Measurements from ENCODE around the gene NQO2. TPM values are rescaled to one million over a fixed set of nuclear protein-coding genes. Genes with fewer than 3 reads are reported as not detected.
"Not testable (repeated sequence)": the region's sequence is repeated elsewhere in the genome, so short reads cannot be mapped to it uniquely, and the experiment has no call there.

The NQO2 gene
- total RNA-seq, 2 donors from 2014 or later: 27.9 to 34.3 TPM

DNA sequence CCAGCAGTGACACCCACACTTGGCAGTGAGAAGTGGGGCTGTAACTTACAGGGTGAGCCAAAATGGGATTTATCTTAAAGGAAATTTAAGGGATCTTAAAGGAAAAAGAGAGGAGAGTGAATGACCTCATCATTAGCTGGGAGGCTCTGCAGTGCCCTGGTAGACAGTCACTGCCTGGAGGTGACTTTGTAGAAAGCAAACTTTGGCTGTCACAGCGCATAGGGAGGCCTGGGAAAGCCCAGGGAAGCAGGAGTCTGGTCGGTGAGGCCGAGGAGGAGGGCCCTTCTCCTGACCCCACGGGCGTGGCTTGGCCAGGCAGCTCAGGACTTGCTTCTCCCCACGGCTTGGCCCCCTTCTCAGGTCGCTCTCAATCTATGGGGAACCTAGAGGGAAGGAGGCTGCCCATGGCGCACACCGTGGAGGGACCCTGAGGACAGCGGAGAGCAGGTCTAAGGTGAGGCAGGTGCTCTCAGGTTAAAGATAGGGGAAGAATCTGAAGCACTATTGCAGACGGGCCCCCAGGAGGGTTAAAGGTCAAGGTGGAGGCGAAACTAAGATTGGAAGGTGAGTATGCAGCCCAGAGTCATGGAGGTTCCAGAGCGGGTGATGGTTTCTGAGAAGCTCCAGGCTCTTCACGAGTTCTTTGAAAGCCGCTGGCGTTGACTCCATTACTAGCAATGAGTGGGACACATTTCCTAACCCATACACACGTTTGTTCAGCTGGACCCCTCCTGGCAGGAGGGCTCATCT, 53.0 kb downstream of the NQO2 start:
- H3K27ac ChIP-seq: no peak overlapping the region
- H3K27me3 ChIP-seq (replicated peaks; ENCODE audit: insufficient read depth): no peaks in the 10 kb centered on the region
- DNase-seq (ENCODE audit: low spot score): no peak
- no peaks in the 10 kb centered on the region for H3K9me3 ChIP-seq
- H3K4me1 ChIP-seq (replicated peaks): no peaks in the 10 kb centered on the region
- no peak overlapping the region for H3K4me3 ChIP-seq
- 80% methylated on average over 17 of the region's 17 CpGs for WGBS
- intact Hi-C loops (cut with DNase I): loop anchor here (10.0 kb wide), 1 partner anchor 208 kb away; the partner anchor contains the start of gene SERPINB1
- TF ChIP-seq POLR2AphosphoS5 (IDR thresholded peaks at IDR 0.05) (no peak), POLR2A (IDR thresholded peaks at IDR 0.05) (no peak)
- TF ChIP-seq, protein P1, sequence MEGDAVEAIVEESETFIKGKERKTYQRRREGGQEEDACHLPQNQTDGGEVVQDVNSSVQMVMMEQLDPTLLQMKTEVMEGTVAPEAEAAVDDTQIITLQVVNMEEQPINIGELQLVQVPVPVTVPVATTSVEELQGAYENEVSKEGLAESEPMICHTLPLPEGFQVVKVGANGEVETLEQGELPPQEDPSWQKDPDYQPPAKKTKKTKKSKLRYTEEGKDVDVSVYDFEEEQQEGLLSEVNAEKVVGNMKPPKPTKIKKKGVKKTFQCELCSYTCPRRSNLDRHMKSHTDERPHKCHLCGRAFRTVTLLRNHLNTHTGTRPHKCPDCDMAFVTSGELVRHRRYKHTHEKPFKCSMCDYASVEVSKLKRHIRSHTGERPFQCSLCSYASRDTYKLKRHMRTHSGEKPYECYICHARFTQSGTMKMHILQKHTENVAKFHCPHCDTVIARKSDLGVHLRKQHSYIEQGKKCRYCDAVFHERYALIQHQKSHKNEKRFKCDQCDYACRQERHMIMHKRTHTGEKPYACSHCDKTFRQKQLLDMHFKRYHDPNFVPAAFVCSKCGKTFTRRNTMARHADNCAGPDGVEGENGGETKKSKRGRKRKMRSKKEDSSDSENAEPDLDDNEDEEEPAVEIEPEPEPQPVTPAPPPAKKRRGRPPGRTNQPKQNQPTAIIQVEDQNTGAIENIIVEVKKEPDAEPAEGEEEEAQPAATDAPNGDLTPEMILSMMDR (IDR thresholded peaks at IDR 0.05): no peak
- no peaks in the 10 kb centered on the region for H3K36me3 ChIP-seq

DNA sequence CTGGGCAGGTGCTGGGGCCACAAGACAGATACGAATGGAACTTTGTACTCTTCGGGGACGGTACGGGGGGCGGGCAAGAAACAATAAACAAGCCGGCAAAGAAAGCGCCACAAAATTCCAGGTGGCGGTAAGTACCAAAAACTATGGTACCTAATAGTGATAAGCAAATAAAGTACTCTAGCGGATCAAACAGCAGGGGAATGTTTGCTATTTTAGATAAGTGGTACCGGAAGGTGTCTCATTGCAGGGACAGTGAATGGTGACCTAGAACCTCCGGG, 53.5 kb downstream of the NQO2 start:
- H3K36me3 ChIP-seq: no peaks in the 10 kb centered on the region
- peak overlapping the region; percentile 19 to 42 for H3K4me3 ChIP-seq
- no peaks in the 10 kb centered on the region for H3K4me1 ChIP-seq (replicated peaks)
- no peaks in the 10 kb centered on the region for H3K9me3 ChIP-seq
- H3K27me3 ChIP-seq (replicated peaks; ENCODE audit: insufficient read depth): no peaks in the 10 kb centered on the region
- peak overlapping the region; percentile 33 to 53 for H3K27ac ChIP-seq
- 57% methylated on average over 11 of the region's 11 CpGs for WGBS
- DNase-seq (ENCODE audit: low spot score): no peak
- intact Hi-C loops (cut with DNase I): loop anchor here (10.0 kb wide), 1 partner anchor 208 kb away; the partner anchor contains the start of gene SERPINB1
- TF ChIP-seq POLR2A (IDR thresholded peaks at IDR 0.05) (no peak), POLR2AphosphoS5 (IDR thresholded peaks at IDR 0.05) (no peak)
- TF ChIP-seq, protein P1 (IDR thresholded peaks at IDR 0.05): no peak

DNA sequence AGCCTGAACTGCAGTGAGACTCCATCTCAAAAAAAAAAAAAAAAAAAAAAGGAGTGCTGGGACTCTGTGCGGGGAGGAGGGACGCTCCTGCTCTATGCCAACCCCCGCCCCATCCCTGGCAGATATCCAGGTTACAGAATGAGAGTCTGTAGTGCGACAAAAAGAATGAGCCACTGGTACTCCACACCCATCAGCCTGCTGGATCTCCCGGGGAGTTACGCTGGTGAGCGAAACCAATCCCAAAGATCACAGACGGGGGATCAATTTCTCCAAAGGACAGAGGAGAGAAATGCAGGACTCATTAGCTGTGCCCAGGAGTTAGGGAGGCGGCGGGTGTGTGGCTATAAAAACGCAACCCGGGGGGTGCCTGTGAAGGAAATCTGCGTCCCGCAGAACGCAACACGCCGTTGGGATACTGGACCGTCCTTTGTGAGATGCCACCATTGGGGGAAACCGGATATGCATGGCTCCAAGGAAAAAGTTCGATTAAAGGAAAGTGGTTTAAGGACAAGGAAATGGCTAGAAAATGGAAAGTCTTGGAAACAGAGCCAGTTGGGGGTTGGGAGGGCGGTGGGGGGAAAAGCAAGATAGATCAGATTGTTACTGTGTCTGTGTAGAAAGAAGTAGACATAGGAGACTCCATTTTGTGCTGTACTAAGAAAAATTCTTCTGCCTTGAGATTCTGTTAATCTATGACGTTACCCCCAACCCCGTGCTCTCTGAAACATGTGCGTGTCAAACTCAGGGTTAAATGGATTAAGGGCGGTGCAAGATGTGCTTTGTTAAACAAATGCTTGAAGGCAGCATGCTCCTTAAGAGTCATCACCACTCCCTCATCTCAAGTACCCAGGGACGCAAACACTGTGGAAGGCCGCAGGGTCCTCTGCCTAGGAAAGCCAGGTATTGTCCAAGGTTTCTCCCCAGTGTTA, 54.8 kb downstream of the NQO2 start:
- intact Hi-C loops (cut with DNase I): loop anchor here (2.0 to 10.0 kb wide), 2 partner anchors 56 to 210 kb away; partner anchors contain the start of genes NQO2 and SERPINB1
- not testable (repeated sequence) for H3K4me1 ChIP-seq (replicated peaks); H3K9me3 ChIP-seq; DNase-seq (ENCODE audit: low spot score); H3K36me3 ChIP-seq; H3K27me3 ChIP-seq (replicated peaks; ENCODE audit: insufficient read depth)
- WGBS: 37% methylated on average over 27 of the region's 27 CpGs
- peak overlapping the region; percentile 19 to 42 for H3K4me3 ChIP-seq
- H3K27ac ChIP-seq: peak overlapping the region in 1 of 2 donors; percentile 53

DNA sequence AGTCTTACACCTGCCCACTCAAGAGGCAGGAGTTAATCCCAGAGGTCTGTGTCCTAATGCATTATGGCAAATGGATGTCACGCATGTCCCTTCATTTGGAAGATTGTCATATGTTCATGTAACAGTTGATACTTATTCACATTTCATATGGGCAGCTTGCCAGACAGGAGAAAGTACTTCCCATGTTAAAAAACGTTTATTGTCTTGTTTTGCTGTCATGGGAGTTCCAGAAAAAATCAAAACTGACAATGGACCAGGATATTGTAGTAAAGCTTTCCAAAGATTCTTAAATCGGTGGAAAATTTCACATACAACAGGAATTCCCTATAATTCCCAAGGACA, 55.4 kb downstream of the NQO2 start:
- WGBS: 62% methylated on average over 3 of the region's 3 CpGs
- H3K4me1 ChIP-seq (replicated peaks); H3K9me3 ChIP-seq; H3K4me3 ChIP-seq; H3K27me3 ChIP-seq (replicated peaks; ENCODE audit: insufficient read depth); H3K36me3 ChIP-seq; DNase-seq (ENCODE audit: low spot score); H3K27ac ChIP-seq: not testable (repeated sequence)
- intact Hi-C loops (cut with DNase I): loop anchor here (2.0 to 10.0 kb wide), 2 partner anchors 56 to 210 kb away; partner anchors contain the start of genes NQO2 and SERPINB1

DNA sequence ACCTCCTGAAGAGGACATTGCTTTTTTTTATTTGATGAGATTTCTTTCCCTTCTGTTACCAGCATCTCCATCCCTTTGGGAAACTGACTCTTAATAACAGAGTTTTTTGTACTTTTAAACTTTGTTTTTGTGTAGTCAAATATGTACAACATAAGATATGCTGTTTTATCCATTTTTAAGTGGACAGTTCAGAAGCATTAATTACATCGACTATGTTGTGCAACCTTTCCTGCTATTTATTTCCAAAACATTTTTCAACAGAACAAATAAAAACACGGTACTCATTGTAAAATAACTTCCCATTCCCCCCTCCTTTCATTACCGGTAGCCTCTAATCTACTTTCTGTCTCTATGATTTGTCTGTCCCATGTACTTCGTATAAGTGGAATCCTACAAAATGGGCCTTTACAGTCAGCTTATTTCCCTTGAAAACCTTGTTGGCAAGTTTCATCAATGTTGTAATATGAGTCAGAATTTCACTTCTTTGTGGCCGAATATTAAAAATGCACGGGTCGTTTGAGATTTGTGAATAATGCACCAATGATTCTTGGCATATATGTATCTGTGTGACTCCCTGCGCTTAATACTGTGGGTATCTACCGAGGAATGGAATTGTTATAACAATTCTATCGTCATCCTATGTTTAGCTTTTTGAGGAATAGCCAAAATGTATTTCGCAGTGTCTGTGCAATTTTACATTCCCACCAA, 57.5 kb downstream of the NQO2 start:
- no peak overlapping the region for H3K27ac ChIP-seq
- no peak for DNase-seq (ENCODE audit: low spot score)
- intact Hi-C loops (cut with DNase I): loop anchor here (10.0 kb wide), 1 partner anchor 212 kb away; the partner anchor contains the start of gene SERPINB1
- H3K36me3 ChIP-seq: no peaks in the 10 kb centered on the region
- H3K9me3 ChIP-seq: no peaks in the 10 kb centered on the region
- WGBS: 80% methylated on average over 11 of the region's 11 CpGs
- H3K4me1 ChIP-seq (replicated peaks): no peaks in the 10 kb centered on the region
- no peak overlapping the region for H3K4me3 ChIP-seq
- TF ChIP-seq, protein P1 (IDR thresholded peaks at IDR 0.05): no peak
- no peak for TF ChIP-seq POLR2A (IDR thresholded peaks at IDR 0.05)
- no peak for TF ChIP-seq POLR2AphosphoS5 (IDR thresholded peaks at IDR 0.05)
- H3K27me3 ChIP-seq (replicated peaks; ENCODE audit: insufficient read depth): no peaks in the 10 kb centered on the region

Measured in prostate gland (tissue), 2 donors.